Natural killer cell (primary cell): ENCODE data around the gene DPH2. TPM values are rescaled to one million over a fixed set of nuclear protein-coding genes. Genes with fewer than 3 reads are reported as not detected.

Experiments used
- ATAC-seq, 3 donors: fragments of 150-1000 bp in 2 of 3; fragments of 200-7000 bp in 1 of 3; cut with Tn5 transposase; 1 replicate in 1 of 3; 2 replicates in 2 of 3; pipeline ENCODE4 v1.10.0; 2021; ENCODE audit warnings: mild to moderate bottlenecking in 2 of 3, moderate library complexity in 2 of 3
- DNase-seq, 2 donors: peaks; one replicate each; pipeline versions ENCODE4 v3.0.0 to v3.0.0-alpha.2; 2013 to 2021; ENCODE audit warnings: mixed read lengths in 1 of 2
- H3K27ac ChIP-seq: one replicate; pipeline ENCODE4 v1.5.1; 2013; ENCODE audit warnings: mild to moderate bottlenecking, low read length
- H3K27me3 ChIP-seq: one replicate; pipeline ENCODE4 v1.6.1; 2013; ENCODE audit warnings: low read length; ENCODE audit not compliant: control insufficient read depth, insufficient read depth
- H3K36me3 ChIP-seq: one replicate; pipeline ENCODE4 v1.6.1; 2013; ENCODE audit warnings: low read length; ENCODE audit not compliant: control insufficient read depth, insufficient read depth
- H3K4me1 ChIP-seq: one replicate; pipeline ENCODE4 v1.6.1; 2013; ENCODE audit warnings: low read length; ENCODE audit not compliant: control insufficient read depth, insufficient read depth
- H3K4me3 ChIP-seq: one replicate; pipeline ENCODE4 v1.5.1; 2013; ENCODE audit warnings: low read length
- H3K9me3 ChIP-seq: one replicate; pipeline ENCODE4 v1.6.1; 2013; ENCODE audit warnings: low read length; ENCODE audit not compliant: control insufficient read depth, insufficient read depth
- H3K27ac Mint-ChIP-seq, 2 donors: one replicate each; pipeline ENCODE4 v1.8.0; 2022; ENCODE audit warnings: mild to moderate bottlenecking in 2 of 2, mixed read lengths in 2 of 2, moderate library complexity in 1 of 2
- H3K27me3 Mint-ChIP-seq, 2 donors: one replicate each; pipeline ENCODE4 v1.8.0; 2022; ENCODE audit warnings: low read depth in 2 of 2, mixed read lengths in 2 of 2
- H3K36me3 Mint-ChIP-seq: one replicate; pipeline ENCODE4 v1.8.0; 2022; ENCODE audit warnings: mixed read lengths
- H3K4me1 Mint-ChIP-seq, 2 donors: one replicate each; pipeline ENCODE4 v1.8.0; 2022; ENCODE audit warnings: mixed read lengths in 2 of 2
- H3K4me3 Mint-ChIP-seq: one replicate; pipeline ENCODE4 v1.8.0; 2022; ENCODE audit warnings: mild to moderate bottlenecking, moderate library complexity, mixed read lengths
- H3K9me3 Mint-ChIP-seq, 2 donors: one replicate each; pipeline ENCODE4 v1.8.0; 2022; ENCODE audit warnings: mixed read lengths in 2 of 2
- whole genome bisulfite sequencing: methylation state at CpG from one replicate; pipeline ENCODE4 v1.1.7; 2013; ENCODE audit warnings: missing lambda C conversion rate; ENCODE audit not compliant: insufficient coverage; 5-methylcytosine and 5-hydroxymethylcytosine counted together
- intact Hi-C: fragments of 100-400 bp; cut with micrococcal nuclease; formaldehyde crosslinking; loops from one replicate; pipeline ENCODE4 v1.14.2; 2022
- total RNA-seq, 4 donors: library from RNA; stranded (reverse); fragments of 120-200 nt in 1 of 4; gene quantifications; one replicate each; pipeline versions ENCODE4 v1.2.3 to v1.2.4, GENCODE V29; 2013 to 2022
- TF ChIP-seq, protein P1 (sequence below): fragments of 200-600 bp; IDR thresholded peaks from one replicate; pipeline ENCODE4 v1.8.0; 2022; ENCODE audit warnings: antibody characterized with exemption

Gene DPH2
- total RNA-seq, 3 donors from 2014 or later (not counting 1 experiment from before 2014, with no cell fraction given) = 18.2 to 27.3 (median 18.8) TPM

DNA sequence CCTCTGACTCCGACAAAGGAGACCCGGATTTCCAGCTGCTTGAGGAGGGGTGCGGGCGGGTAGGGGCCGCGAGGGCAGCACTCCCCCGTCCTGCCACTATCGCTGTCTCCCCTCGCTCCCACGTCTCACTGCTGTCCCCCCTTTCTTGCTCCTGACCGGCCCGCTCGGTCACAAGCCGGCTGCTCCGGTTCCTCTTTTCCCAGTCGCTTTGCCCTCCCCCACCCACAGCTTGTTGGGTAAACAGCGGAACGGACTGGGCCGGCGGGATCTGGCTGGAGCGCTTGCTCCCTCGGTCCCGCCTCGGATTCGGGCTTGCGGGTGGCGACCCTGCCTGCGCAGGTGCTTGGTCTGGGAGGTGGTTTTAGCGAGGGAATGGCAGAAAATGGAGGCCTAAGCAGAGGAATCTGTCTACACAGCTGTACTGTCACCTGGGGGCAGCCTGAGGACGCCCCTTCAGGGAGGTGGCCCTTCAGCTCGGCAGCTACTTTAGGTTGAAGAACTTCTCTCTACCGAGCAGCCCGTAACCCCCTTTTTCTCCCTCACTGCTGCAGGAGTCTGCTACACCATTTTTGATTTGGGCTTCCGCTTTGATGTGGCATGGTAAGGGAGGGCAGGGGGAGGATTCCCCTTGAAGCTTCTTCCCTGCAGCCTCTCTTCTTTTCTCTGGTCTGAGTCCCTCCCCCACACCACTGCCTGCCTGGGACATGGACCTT, 5.6 kb downstream of the DPH2 start:
- TF ChIP-seq, protein P1, sequence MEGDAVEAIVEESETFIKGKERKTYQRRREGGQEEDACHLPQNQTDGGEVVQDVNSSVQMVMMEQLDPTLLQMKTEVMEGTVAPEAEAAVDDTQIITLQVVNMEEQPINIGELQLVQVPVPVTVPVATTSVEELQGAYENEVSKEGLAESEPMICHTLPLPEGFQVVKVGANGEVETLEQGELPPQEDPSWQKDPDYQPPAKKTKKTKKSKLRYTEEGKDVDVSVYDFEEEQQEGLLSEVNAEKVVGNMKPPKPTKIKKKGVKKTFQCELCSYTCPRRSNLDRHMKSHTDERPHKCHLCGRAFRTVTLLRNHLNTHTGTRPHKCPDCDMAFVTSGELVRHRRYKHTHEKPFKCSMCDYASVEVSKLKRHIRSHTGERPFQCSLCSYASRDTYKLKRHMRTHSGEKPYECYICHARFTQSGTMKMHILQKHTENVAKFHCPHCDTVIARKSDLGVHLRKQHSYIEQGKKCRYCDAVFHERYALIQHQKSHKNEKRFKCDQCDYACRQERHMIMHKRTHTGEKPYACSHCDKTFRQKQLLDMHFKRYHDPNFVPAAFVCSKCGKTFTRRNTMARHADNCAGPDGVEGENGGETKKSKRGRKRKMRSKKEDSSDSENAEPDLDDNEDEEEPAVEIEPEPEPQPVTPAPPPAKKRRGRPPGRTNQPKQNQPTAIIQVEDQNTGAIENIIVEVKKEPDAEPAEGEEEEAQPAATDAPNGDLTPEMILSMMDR = no peak
- DNase-seq (peak in 1 of 2 donors; percentile 75), ATAC-seq (peak in 1 of 3 donors; percentile 21)
- H3K36me3 ChIP-seq = peaks cover 21% of the 10 kb centered on the region
- Mint-ChIP-seq H3K36me3 (peaks cover 9% of the 10 kb centered on the region), H3K27ac (peak overlapping the region; percentile 91 to 92), H3K9me3 (no peaks in the 10 kb centered on the region), H3K27me3 (no peaks in the 10 kb centered on the region), H3K4me3 (peak overlapping the region; percentile 97), H3K4me1 (peaks cover 49 to 69% of the 10 kb centered on the region in 2 donors)
- intact Hi-C loops = no loop called here
- H3K4me3 ChIP-seq = peak overlapping the region; percentile 96
- no peaks in the 10 kb centered on the region for H3K27me3 ChIP-seq
- peaks cover 57% of the 10 kb centered on the region for H3K4me1 ChIP-seq
- H3K9me3 ChIP-seq = no peaks in the 10 kb centered on the region
- 0% methylated on average over 31 of the region's 34 CpGs for WGBS
- H3K27ac ChIP-seq = peak overlapping the region; percentile 92

DNA sequence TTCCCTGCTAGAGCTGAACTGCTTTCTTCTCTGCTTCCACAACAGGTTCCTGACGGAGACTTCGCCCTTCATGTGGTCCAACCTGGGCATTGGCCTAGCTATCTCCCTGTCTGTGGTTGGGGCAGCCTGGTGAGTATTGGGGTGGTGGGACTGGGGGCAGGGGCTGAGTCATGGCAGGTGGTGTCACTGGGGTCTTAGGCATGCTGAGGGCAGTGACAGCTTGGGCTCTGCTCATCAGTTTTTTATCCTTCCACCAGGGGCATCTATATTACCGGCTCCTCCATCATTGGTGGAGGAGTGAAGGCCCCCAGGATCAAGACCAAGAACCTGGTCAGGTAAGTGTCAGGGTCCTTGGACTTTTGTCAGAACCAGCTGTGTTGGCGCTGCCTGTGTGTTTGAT, 6.2 kb downstream of the DPH2 start:
- Histone ChIP-seq H3K36me3 (peaks cover 21% of the 10 kb centered on the region), H3K9me3 (no peaks in the 10 kb centered on the region), H3K4me1 (peaks cover 51% of the 10 kb centered on the region), H3K27ac (no peak overlapping the region), H3K4me3 (peak overlapping the region; percentile 96), H3K27me3 (no peaks in the 10 kb centered on the region)
- TF ChIP-seq, protein P1 = no peak
- H3K4me3 Mint-ChIP-seq = peak overlapping the region; percentile 97
- H3K36me3 Mint-ChIP-seq = peaks cover 9% of the 10 kb centered on the region
- intact Hi-C loops = no loop called here
- H3K4me1 Mint-ChIP-seq = peaks cover 42 to 68% of the 10 kb centered on the region in 2 donors
- ATAC-seq (no peak), DNase-seq (no peak)
- no peaks in the 10 kb centered on the region for H3K9me3 Mint-ChIP-seq
- WGBS = 84% methylated on average over 4 of the region's 4 CpGs
- no peaks in the 10 kb centered on the region for H3K27me3 Mint-ChIP-seq
- H3K27ac Mint-ChIP-seq = peak overlapping the region; percentile 91 to 92

DNA sequence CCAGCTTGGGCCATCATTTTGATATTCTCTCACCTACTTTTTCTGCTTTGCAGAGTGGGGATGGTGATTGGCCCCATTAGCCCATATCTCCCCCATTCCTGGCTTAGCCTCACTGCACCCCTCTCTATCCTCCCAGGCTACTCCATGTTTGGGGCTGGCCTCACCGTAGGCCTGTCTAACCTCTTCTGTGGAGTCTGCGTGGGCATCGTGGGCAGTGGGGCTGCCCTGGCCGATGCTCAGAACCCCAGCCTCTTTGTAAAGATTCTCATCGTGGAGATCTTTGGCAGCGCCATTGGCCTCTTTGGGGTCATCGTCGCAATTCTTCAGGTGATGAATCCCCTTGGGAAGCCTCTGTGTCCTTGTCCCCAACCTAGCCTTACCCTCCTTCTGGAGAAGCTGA, 7.1 kb downstream of the DPH2 start:
- TF ChIP-seq, protein P1 = no peak
- 97% methylated on average over 8 of the region's 8 CpGs for WGBS
- peaks cover 21% of the 10 kb centered on the region for H3K36me3 ChIP-seq
- DNase-seq = no peak
- peaks cover 49% of the 10 kb centered on the region for H3K4me1 ChIP-seq
- Mint-ChIP-seq H3K27ac (peak overlapping the region in 1 of 2 donors; percentile 91), H3K9me3 (no peaks in the 10 kb centered on the region), H3K4me1 (peaks cover 41 to 66% of the 10 kb centered on the region in 2 donors), H3K27me3 (no peaks in the 10 kb centered on the region), H3K4me3 (peak overlapping the region; percentile 56), H3K36me3 (peaks cover 9% of the 10 kb centered on the region)
- no peaks in the 10 kb centered on the region for H3K27me3 ChIP-seq
- no peak for ATAC-seq
- no peak overlapping the region for H3K4me3 ChIP-seq
- H3K9me3 ChIP-seq = no peaks in the 10 kb centered on the region
- intact Hi-C loops = no loop called here
- H3K27ac ChIP-seq = no peak overlapping the region
